ENCODE results near the gene RNLS.

RNLS gene

DNA sequence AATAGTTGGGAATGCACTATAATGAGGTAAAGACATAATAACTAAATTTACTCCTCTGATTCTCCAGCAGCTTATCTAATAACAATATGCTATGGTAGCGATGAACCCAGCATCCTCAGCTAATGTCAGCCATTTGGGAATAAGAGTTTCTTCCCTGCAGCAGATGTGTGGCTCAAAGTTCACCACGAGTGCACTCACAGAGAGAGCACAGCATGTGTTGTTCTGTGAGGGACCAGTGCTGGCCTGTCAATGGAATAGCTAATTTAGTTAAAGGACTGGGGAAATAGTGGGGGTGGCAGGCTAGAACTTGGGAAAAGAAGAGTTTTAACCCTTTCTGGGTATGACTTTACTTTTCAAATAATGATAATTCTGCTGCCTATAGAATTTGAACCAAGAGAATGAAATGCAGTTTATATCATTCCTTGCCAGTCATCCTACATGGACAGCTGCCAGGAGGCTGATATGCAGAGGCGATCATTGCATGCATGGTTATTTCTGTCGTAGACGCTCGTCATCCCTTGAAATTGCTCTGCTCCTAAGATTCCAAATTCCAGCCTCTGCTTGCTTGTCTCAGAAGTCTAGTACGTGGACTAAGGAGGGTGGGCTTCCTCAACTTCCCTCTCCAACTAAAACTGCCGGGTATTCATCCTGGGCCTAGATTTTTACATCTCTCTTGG is 355.6 kb downstream of the RNLS start:
- H3K27ac ChIP-seq (ENCODE audit: low read depth, low read length) = no peak overlapping the region
- H3F3A ChIP-seq (ENCODE audit: insufficient read depth) = no peaks in the 10 kb centered on the region
- no peak overlapping the region for H3K4me2 ChIP-seq (ENCODE audit: low read depth, low read length, poor library complexity, severe bottlenecking)
- no peaks in the 10 kb centered on the region for H3K9me2 ChIP-seq (replicated peaks; ENCODE audit: insufficient read depth, low read length)
- TF ChIP-seq, protein P1, sequence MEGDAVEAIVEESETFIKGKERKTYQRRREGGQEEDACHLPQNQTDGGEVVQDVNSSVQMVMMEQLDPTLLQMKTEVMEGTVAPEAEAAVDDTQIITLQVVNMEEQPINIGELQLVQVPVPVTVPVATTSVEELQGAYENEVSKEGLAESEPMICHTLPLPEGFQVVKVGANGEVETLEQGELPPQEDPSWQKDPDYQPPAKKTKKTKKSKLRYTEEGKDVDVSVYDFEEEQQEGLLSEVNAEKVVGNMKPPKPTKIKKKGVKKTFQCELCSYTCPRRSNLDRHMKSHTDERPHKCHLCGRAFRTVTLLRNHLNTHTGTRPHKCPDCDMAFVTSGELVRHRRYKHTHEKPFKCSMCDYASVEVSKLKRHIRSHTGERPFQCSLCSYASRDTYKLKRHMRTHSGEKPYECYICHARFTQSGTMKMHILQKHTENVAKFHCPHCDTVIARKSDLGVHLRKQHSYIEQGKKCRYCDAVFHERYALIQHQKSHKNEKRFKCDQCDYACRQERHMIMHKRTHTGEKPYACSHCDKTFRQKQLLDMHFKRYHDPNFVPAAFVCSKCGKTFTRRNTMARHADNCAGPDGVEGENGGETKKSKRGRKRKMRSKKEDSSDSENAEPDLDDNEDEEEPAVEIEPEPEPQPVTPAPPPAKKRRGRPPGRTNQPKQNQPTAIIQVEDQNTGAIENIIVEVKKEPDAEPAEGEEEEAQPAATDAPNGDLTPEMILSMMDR (IDR thresholded peaks at IDR 0.05; ENCODE audit: insufficient read depth, low read length, poor library complexity, severe bottlenecking) = no peak
- TF ChIP-seq EZH2phosphoT487 (conservative IDR thresholded peaks at IDR 0.05; ENCODE audit: low read length) = no peak
- no peak overlapping the region for H3K9ac ChIP-seq (ENCODE audit: low read length)
- H3K9me3 ChIP-seq (ENCODE audit: insufficient read depth, low read length) = no peaks in the 10 kb centered on the region; the same call in 1 of the 2 replicates
- no peaks in the 10 kb centered on the region for H3K79me2 ChIP-seq (ENCODE audit: insufficient read depth, low read length)
- H2AFZ ChIP-seq (ENCODE audit: low read depth, low read length, severe bottlenecking) = no peak overlapping the region
- no peak overlapping the region for H3K4me3 ChIP-seq (ENCODE audit: insufficient read depth, low read length, poor library complexity, severe bottlenecking)
- no peaks in the 10 kb centered on the region for H3K36me3 ChIP-seq (ENCODE audit: low read length)
- H4K20me1 ChIP-seq (ENCODE audit: low read depth, low read length) = no peaks in the 10 kb centered on the region
- no peaks in the 10 kb centered on the region for H3K27me3 ChIP-seq (ENCODE audit: low read length)

DNA sequence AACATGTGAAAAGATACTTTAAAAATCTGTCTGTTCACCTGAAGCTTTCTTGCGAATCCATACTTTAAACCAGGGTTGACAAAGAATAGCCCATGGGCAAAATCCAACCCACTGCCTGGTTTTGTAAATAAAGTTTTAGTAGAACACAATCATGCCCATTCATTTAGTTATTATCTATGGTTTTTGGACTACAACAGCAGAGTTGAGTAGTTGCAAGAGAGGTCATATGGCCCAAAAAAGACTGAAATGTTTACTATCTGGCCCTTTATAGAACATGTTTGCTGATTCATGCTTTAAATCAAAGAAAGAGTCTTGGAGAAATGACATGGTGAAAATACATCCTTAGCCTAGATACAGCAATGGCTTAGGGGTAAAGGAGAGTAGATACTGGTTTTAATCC is 356.2 kb downstream of the RNLS start:
- Histone ChIP-seq H3K27me3 (ENCODE audit: low read length) (no peaks in the 10 kb centered on the region), H3K9me3 (ENCODE audit: insufficient read depth, low read length) (no peaks in the 10 kb centered on the region; the same call in 1 of the 2 replicates), H3K36me3 (ENCODE audit: low read length) (no peaks in the 10 kb centered on the region), H4K20me1 (ENCODE audit: low read depth, low read length) (no peaks in the 10 kb centered on the region), H3K27ac (ENCODE audit: low read depth, low read length) (no peak overlapping the region), H3K4me2 (ENCODE audit: low read depth, low read length, poor library complexity, severe bottlenecking) (no peak overlapping the region), H3F3A (ENCODE audit: insufficient read depth) (no peaks in the 10 kb centered on the region), H3K4me3 (ENCODE audit: insufficient read depth, low read length, poor library complexity, severe bottlenecking) (no peak overlapping the region), H3K9ac (ENCODE audit: low read length) (no peak overlapping the region), H2AFZ (ENCODE audit: low read depth, low read length, severe bottlenecking) (no peak overlapping the region), H3K9me2 (replicated peaks; ENCODE audit: insufficient read depth, low read length) (no peaks in the 10 kb centered on the region), H3K79me2 (ENCODE audit: insufficient read depth, low read length) (no peaks in the 10 kb centered on the region)
- TF ChIP-seq EZH2phosphoT487 (conservative IDR thresholded peaks at IDR 0.05; ENCODE audit: low read length) = no peak
- TF ChIP-seq, protein P1 (IDR thresholded peaks at IDR 0.05; ENCODE audit: insufficient read depth, low read length, poor library complexity, severe bottlenecking) = no peak

DNA sequence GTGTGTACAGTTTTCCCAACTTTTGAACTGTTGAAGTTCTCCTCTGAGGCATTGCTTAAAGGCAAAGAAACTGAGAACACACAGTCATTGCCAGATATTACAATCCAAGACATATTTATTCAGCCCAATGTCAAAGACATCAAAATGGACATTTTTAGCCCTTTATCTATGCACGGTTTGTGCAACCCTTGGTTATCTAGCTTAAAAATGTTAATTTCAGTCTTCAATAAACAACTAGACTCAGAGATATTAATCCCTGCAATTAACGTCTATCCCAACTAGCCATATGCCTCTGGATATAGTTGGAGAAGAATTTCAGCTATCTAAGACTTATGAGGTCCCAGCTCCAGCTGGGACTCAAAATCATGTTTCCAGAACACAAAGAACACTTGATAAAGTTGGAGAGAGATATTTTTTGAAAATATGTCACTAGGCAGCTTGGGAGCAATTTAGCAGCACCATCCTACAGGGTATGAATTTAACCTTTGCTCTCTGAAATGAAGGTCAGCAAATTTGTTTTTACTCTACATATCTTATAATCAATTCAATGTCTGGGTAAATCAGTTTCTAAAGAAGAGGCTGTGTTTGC is 357.0 kb downstream of the RNLS start:
- TF ChIP-seq, protein P1 (IDR thresholded peaks at IDR 0.05; ENCODE audit: insufficient read depth, low read length, poor library complexity, severe bottlenecking) = no peak
- TF ChIP-seq EZH2phosphoT487 (conservative IDR thresholded peaks at IDR 0.05; ENCODE audit: low read length) = no peak
- no peak overlapping the region for H3K9ac ChIP-seq (ENCODE audit: low read length)
- no peak overlapping the region for H3K4me3 ChIP-seq (ENCODE audit: insufficient read depth, low read length, poor library complexity, severe bottlenecking)
- H3K79me2 ChIP-seq (ENCODE audit: insufficient read depth, low read length) = no peaks in the 10 kb centered on the region
- H4K20me1 ChIP-seq (ENCODE audit: low read depth, low read length) = no peaks in the 10 kb centered on the region
- no peaks in the 10 kb centered on the region; the same call in 1 of the 2 replicates for H3K9me3 ChIP-seq (ENCODE audit: insufficient read depth, low read length)
- H3K27me3 ChIP-seq (ENCODE audit: low read length) = no peaks in the 10 kb centered on the region
- no peak overlapping the region for H2AFZ ChIP-seq (ENCODE audit: low read depth, low read length, severe bottlenecking)
- no peaks in the 10 kb centered on the region for H3F3A ChIP-seq (ENCODE audit: insufficient read depth)
- H3K4me2 ChIP-seq (ENCODE audit: low read depth, low read length, poor library complexity, severe bottlenecking) = no peak overlapping the region
- no peaks in the 10 kb centered on the region for H3K36me3 ChIP-seq (ENCODE audit: low read length)
- no peaks in the 10 kb centered on the region for H3K9me2 ChIP-seq (replicated peaks; ENCODE audit: insufficient read depth, low read length)
- H3K27ac ChIP-seq (ENCODE audit: low read depth, low read length) = no peak overlapping the region
